Measurements from ENCODE around the gene MEIG1. TPM values are rescaled to one million over a fixed set of nuclear protein-coding genes. Genes with fewer than 3 reads are reported as not detected.
"Not testable (repeated sequence)": the region's sequence is repeated elsewhere in the genome, so short reads cannot be mapped to it uniquely, and the experiment has no call there.

Gene MEIG1
- total RNA-seq, 1 experiment from 2014 or later: 0.54 TPM

- DNase-seq (ENCODE audit: low read depth, low spot score) (no peak), ATAC-seq (no peak)
- H3K9me3 ChIP-seq (ENCODE audit: control insufficient read depth, insufficient read depth, low read depth, low read length): no peaks in the 10 kb centered on the region
- no peaks in the 10 kb centered on the region for H3K4me1 ChIP-seq (ENCODE audit: control insufficient read depth, insufficient read depth, low read length)
- no peaks in the 10 kb centered on the region for H3K27me3 ChIP-seq (ENCODE audit: control insufficient read depth, insufficient read depth, low read length)
- in situ Hi-C loops (cut with HindIII; ENCODE audit: low pct_unique_long_range_greater_than_20kb, low sequenced_read_pairs) (no loop called here), intact Hi-C loops (cut with micrococcal nuclease; ENCODE audit: unreplicated experiment) (no loop called here)
- no peak for TF ChIP-seq TCF7L2 (IDR thresholded peaks at IDR 0.05; ENCODE audit: low read depth, low read length)
- no peak for TF ChIP-seq REST (IDR thresholded peaks at IDR 0.05; ENCODE audit: insufficient read depth in 1 of 2, low read depth in 2 of 2, low read length in 1 of 2)
- H3K36me3 ChIP-seq (ENCODE audit: control insufficient read depth, insufficient read depth, low read length): no peaks in the 10 kb centered on the region
- ChIA-PET POLR2A (no interaction called here), CTCF (no interaction called here)
- no TSS peak for BruUV-seq (replicated peaks)
- H3K4me3 ChIP-seq (ENCODE audit: low read depth in 2 of 2, low read length in 2 of 2): no peak overlapping the region
- H3K27ac ChIP-seq (ENCODE audit: low read length): no peak overlapping the region
These were observed 22.6 kb upstream of the MEIG1 start for GRCh38 chr10:14936584-14936983.

DNA sequence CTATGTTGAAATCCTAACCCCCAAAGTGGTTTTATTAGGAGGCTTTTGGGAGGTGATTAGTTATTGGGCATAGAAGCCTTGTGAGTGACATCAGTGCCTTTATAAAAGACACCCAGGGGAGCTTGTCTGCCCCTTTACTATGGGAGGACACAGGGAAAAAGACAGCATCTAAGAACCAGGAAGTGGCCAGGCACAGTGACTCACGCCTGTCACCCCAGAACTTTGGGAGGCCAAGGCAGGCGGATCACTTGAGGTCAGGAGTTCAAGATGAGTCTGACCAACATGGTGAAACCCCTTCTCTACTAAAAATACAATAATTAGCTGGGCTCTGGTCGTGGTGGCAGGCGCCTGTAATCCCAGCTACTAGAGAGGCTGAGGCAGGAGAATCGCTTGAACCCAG is 20.2 kb upstream of the MEIG1 start:
- in situ Hi-C loops (cut with HindIII; ENCODE audit: low pct_unique_long_range_greater_than_20kb, low sequenced_read_pairs); ATAC-seq: not testable (repeated sequence)

GRCh38 chr10:14942147-14942949 is 16.8 kb upstream of the MEIG1 start:
- ATAC-seq; CTCF ChIA-PET; DNase-seq (ENCODE audit: low read depth, low spot score); H3K9me3 ChIP-seq (ENCODE audit: control insufficient read depth, insufficient read depth, low read depth, low read length); BruUV-seq (replicated peaks); H3K36me3 ChIP-seq (ENCODE audit: control insufficient read depth, insufficient read depth, low read length); H3K4me1 ChIP-seq (ENCODE audit: control insufficient read depth, insufficient read depth, low read length); H3K4me3 ChIP-seq (ENCODE audit: low read depth in 2 of 2, low read length in 2 of 2); intact Hi-C loops (cut with micrococcal nuclease; ENCODE audit: unreplicated experiment); H3K27ac ChIP-seq (ENCODE audit: low read length); in situ Hi-C loops (cut with HindIII; ENCODE audit: low pct_unique_long_range_greater_than_20kb, low sequenced_read_pairs); H3K27me3 ChIP-seq (ENCODE audit: control insufficient read depth, insufficient read depth, low read length); POLR2A ChIA-PET: not testable (repeated sequence)

More for the DNA sequence above, 20.2 kb upstream of the MEIG1 start:
- H3K9me3 ChIP-seq (ENCODE audit: control insufficient read depth, insufficient read depth, low read depth, low read length); H3K36me3 ChIP-seq (ENCODE audit: control insufficient read depth, insufficient read depth, low read length); H3K27ac ChIP-seq (ENCODE audit: low read length); intact Hi-C loops (cut with micrococcal nuclease; ENCODE audit: unreplicated experiment); POLR2A ChIA-PET; H3K4me3 ChIP-seq (ENCODE audit: low read depth in 2 of 2, low read length in 2 of 2); DNase-seq (ENCODE audit: low read depth, low spot score); CTCF ChIA-PET; H3K4me1 ChIP-seq (ENCODE audit: control insufficient read depth, insufficient read depth, low read length); BruUV-seq (replicated peaks); H3K27me3 ChIP-seq (ENCODE audit: control insufficient read depth, insufficient read depth, low read length): not testable (repeated sequence)

DNA sequence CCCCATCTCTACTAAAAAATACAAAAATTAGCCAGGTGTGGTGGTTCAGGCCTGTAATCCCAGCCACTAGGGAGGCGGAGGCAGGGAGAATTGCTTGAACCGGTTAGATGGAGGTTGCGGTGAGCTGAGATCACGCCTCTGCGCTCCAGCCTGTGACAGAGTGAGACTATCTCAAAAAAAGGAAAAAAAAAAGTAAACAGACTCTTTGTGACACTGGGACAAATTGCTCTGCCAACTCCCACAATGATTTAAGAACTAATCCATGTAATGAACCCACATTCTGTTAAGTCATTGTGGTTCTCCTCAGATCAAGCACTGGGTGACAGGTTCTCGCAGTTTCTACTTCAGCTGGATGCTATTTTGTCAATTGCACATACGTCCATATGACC is 16.2 kb upstream of the MEIG1 start:
- H3K36me3 ChIP-seq (ENCODE audit: control insufficient read depth, insufficient read depth, low read length); in situ Hi-C loops (cut with HindIII; ENCODE audit: low pct_unique_long_range_greater_than_20kb, low sequenced_read_pairs); POLR2A ChIA-PET; H3K27me3 ChIP-seq (ENCODE audit: control insufficient read depth, insufficient read depth, low read length); H3K4me3 ChIP-seq (ENCODE audit: low read depth in 2 of 2, low read length in 2 of 2); ATAC-seq; DNase-seq (ENCODE audit: low read depth, low spot score); CTCF ChIA-PET; BruUV-seq (replicated peaks); H3K4me1 ChIP-seq (ENCODE audit: control insufficient read depth, insufficient read depth, low read length); H3K27ac ChIP-seq (ENCODE audit: low read length); H3K9me3 ChIP-seq (ENCODE audit: control insufficient read depth, insufficient read depth, low read depth, low read length); intact Hi-C loops (cut with micrococcal nuclease; ENCODE audit: unreplicated experiment): not testable (repeated sequence)
